Body of pancreas (tissue), 4 donors: ENCODE results near the gene PHF3. TPM values are rescaled to one million over a fixed set of nuclear protein-coding genes. Genes with fewer than 3 reads are reported as not detected.

Experiments used
- ATAC-seq: fragments of 150-250 bp; one replicate; pipeline ENCODE4 v1.9.1; 2016
- DNase-seq, 4 donors: peaks; one replicate each; pipeline ENCODE4 v3.0.0-alpha.2; 2019
- H3K27ac ChIP-seq, 4 donors: fragments of 200-600 bp; sonication (generic); 1 replicate in 3 of 4; 2 replicates in 1 of 4; pipeline versions ENCODE4 v1.5.1 to v1.6.1; 2016 to 2019; ENCODE audit warnings: mild to moderate bottlenecking in 1 of 4, mixed read lengths in 1 of 4, moderate library complexity in 1 of 4
- H3K27me3 ChIP-seq, 2 donors: fragments of 200-600 bp; sonication (generic); one replicate each; pipeline ENCODE4 v1.6.0; 2016; ENCODE audit warnings: mild to moderate bottlenecking in 1 of 2
- H3K36me3 ChIP-seq, 2 donors: fragments of 200-600 bp; sonication (generic); replicated peaks in 1 of 2; 2 replicates each; pipeline ENCODE4 v1.5.1; 2016; ENCODE audit warnings: low read depth in 2 of 2; ENCODE audit not compliant: insufficient read depth in 1 of 2
- H3K4me1 ChIP-seq: fragments of 200-600 bp; sonication (generic); one replicate; pipeline ENCODE4 v1.6.0; 2016
- H3K4me3 ChIP-seq, 2 donors: fragments of 200-600 bp; sonication (generic); 1 replicate in 1 of 2; 2 replicates in 1 of 2; pipeline ENCODE4 v1.5.1; 2016 to 2019
- H3K9me3 ChIP-seq, 3 donors: fragments of 200-600 bp; sonication (generic); 1 replicate in 2 of 3; 2 replicates in 1 of 3; pipeline ENCODE4 v1.5.1; 2016
- CTCF ChIP-seq, 7 experiments: fragments of 450-650 bp in 4 of 7; fragments of 200-600 bp in 3 of 7; sonication (generic) in 3 of 7; IDR thresholded peaks; one replicate each; pipeline ENCODE4 v1.5.1; 2016 to 2019; ENCODE audit warnings: antibody characterized with exemption in 7 of 7
- POLR2A ChIP-seq, 3 donors: fragments of 450-650 bp; IDR thresholded peaks; one replicate each; pipeline ENCODE4 v1.6.1; 2016; ENCODE audit warnings: antibody characterized with exemption in 3 of 3, mild to moderate bottlenecking in 2 of 3
- WGBS, 2 donors: methylation state at CpG; one replicate each; pipeline ENCODE4 v1.1.5; 2017; 5-methylcytosine and 5-hydroxymethylcytosine counted together
- intact Hi-C: fragments of 100-400 bp; cut with DNase I; formaldehyde crosslinking; loops from one replicate; pipeline ENCODE4 v1.15.1; 2023
- total RNA-seq, 2 donors: library from RNA; depleted of rRNA; stranded (reverse); fragments of >200 nt; gene quantifications; one replicate each; pipeline ENCODE4 v1.1.0, GENCODE V29; 2016

The PHF3 gene
- total RNA-seq, 2 donors from 2014 or later: 40.9 to 55.0 TPM

GRCh38 chr6:63739094-63739687, 103.6 kb downstream of the PHF3 start:
- TF ChIP-seq CTCF (IDR thresholded peaks at IDR 0.05) (no peak), POLR2A (IDR thresholded peaks at IDR 0.05) (no peak)
- WGBS, 2 donors: 0 to 18% methylated on average over 1 of the region's 1 CpG
- Histone ChIP-seq H3K4me1 (no peaks in the 10 kb centered on the region), H3K36me3 (no peaks in the 10 kb centered on the region), H3K27ac (no peak overlapping the region), H3K4me3 (no peak overlapping the region), H3K27me3 (no peaks in the 10 kb centered on the region), H3K9me3 (no peaks in the 10 kb centered on the region)
- intact Hi-C loops: no loop called here
- ATAC-seq: no peak
- no peak for DNase-seq

- H3K9me3 ChIP-seq: no peaks in the 10 kb centered on the region
- TF ChIP-seq CTCF (IDR thresholded peaks at IDR 0.05) (no peak), POLR2A (IDR thresholded peaks at IDR 0.05) (no peak)
- H3K36me3 ChIP-seq: no peaks in the 10 kb centered on the region
- peak; percentile 38 for ATAC-seq
- 11 to 28% methylated on average over 2 of the region's 2 CpGs for WGBS, 2 donors
- no peak overlapping the region for H3K27ac ChIP-seq
- no peak overlapping the region for H3K4me3 ChIP-seq
- no peaks in the 10 kb centered on the region for H3K4me1 ChIP-seq
- intact Hi-C loops: no loop called here
- H3K27me3 ChIP-seq: no peaks in the 10 kb centered on the region
- no peak for DNase-seq
Measured at GRCh38 chr6:63740709-63741108, 105.1 kb downstream of the PHF3 start.

- no peaks in the 10 kb centered on the region for H3K4me1 ChIP-seq
- intact Hi-C loops: no loop called here
- H3K27me3 ChIP-seq: no peaks in the 10 kb centered on the region
- no peaks in the 10 kb centered on the region for H3K36me3 ChIP-seq
- DNase-seq (peak in 3 of 4 donors; percentile 7 to 30 (median 9)), ATAC-seq (no peak)
- H3K9me3 ChIP-seq: no peaks in the 10 kb centered on the region
- TF ChIP-seq CTCF (IDR thresholded peaks at IDR 0.05) (no peak), POLR2A (IDR thresholded peaks at IDR 0.05) (no peak)
- no peak overlapping the region for H3K4me3 ChIP-seq
- no peak overlapping the region for H3K27ac ChIP-seq
Measured at GRCh38 chr6:63742060-63742459, 106.5 kb downstream of the PHF3 start.

GRCh38 chr6:63743691-63744090, 108.1 kb downstream of the PHF3 start:
- ATAC-seq: no peak
- no peaks in the 10 kb centered on the region for H3K27me3 ChIP-seq
- TF ChIP-seq POLR2A (IDR thresholded peaks at IDR 0.05): no peak

GRCh38 chr6:63744810-63745209, 109.2 kb downstream of the PHF3 start:
- Histone ChIP-seq H3K27ac (no peak overlapping the region), H3K4me1 (no peaks in the 10 kb centered on the region), H3K9me3 (no peaks in the 10 kb centered on the region), H3K4me3 (no peak overlapping the region), H3K36me3 (no peaks in the 10 kb centered on the region), H3K27me3 (no peaks in the 10 kb centered on the region)
- TF ChIP-seq POLR2A (IDR thresholded peaks at IDR 0.05) (no peak), CTCF (IDR thresholded peaks at IDR 0.05) (no peak)
- intact Hi-C loops: no loop called here
- no peak for DNase-seq
- no peak for ATAC-seq
- WGBS, 2 donors: 58 to 59% methylated on average over 4 of the region's 4 CpGs

More at GRCh38 chr6:63743691-63744090, 108.1 kb downstream of the PHF3 start:
- H3K4me1 ChIP-seq: no peaks in the 10 kb centered on the region
- no peaks in the 10 kb centered on the region for H3K36me3 ChIP-seq
- DNase-seq: no peak
- H3K4me3 ChIP-seq: no peak overlapping the region
- intact Hi-C loops: no loop called here
- no peaks in the 10 kb centered on the region for H3K9me3 ChIP-seq
- no peak overlapping the region for H3K27ac ChIP-seq
